Hepatocyte (in vitro differentiated cells): ENCODE data around the gene RALA.
"Not testable (repeated sequence)": the region's sequence is repeated elsewhere in the genome, so short reads cannot be mapped to it uniquely, and the experiment has no call there.

Source experiments
- EZH2 ChIP-seq: fragments of 200-600 bp; sonication (generic); IDR thresholded peaks from 2 replicates; pipeline ENCODE4 v1.6.1; 2016; ENCODE audit warnings: antibody characterized with exemption, mild to moderate bottlenecking, borderline replicate concordance
- TF ChIP-seq, protein P1 (sequence below): fragments of 200-600 bp; sonication (generic); IDR thresholded peaks from 2 replicates; pipeline ENCODE4 v1.5.1; 2016; ENCODE audit warnings: antibody characterized with exemption, mild to moderate bottlenecking; ENCODE audit not compliant: poor library complexity

- TF ChIP-seq, protein P1, sequence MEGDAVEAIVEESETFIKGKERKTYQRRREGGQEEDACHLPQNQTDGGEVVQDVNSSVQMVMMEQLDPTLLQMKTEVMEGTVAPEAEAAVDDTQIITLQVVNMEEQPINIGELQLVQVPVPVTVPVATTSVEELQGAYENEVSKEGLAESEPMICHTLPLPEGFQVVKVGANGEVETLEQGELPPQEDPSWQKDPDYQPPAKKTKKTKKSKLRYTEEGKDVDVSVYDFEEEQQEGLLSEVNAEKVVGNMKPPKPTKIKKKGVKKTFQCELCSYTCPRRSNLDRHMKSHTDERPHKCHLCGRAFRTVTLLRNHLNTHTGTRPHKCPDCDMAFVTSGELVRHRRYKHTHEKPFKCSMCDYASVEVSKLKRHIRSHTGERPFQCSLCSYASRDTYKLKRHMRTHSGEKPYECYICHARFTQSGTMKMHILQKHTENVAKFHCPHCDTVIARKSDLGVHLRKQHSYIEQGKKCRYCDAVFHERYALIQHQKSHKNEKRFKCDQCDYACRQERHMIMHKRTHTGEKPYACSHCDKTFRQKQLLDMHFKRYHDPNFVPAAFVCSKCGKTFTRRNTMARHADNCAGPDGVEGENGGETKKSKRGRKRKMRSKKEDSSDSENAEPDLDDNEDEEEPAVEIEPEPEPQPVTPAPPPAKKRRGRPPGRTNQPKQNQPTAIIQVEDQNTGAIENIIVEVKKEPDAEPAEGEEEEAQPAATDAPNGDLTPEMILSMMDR = not testable (repeated sequence)
- not testable (repeated sequence) for TF ChIP-seq EZH2
These were observed 44.9 kb downstream of the RALA start for GRCh38 chr7:39668280-39668679.
